Keratinocyte (primary cell): ENCODE data around the gene CCDC116. TPM values are rescaled to one million over a fixed set of nuclear protein-coding genes. Genes with fewer than 3 reads are reported as not detected.
"Not testable (repeated sequence)": the region's sequence is repeated elsewhere in the genome, so short reads cannot be mapped to it uniquely, and the experiment has no call there.

Experiments
- DNase-seq: peaks from one replicate; pipeline ENCODE4 v3.0.0-alpha.2; 2011; ENCODE audit warnings: low read depth, missing footprints, low spot score
- FAIRE-seq: peaks from 2 replicates; lab custom pipeline; 2011; peaks lifted over from hg19 to GRCh38; lab: Jason Lieb, UNC
- H2AFZ ChIP-seq: 2 replicates; pipeline ENCODE4 v1.6.0; 2012; ENCODE audit warnings: low read length, control low read depth, inconsistent platforms; ENCODE audit not compliant: control insufficient read depth
- H3K27ac ChIP-seq: 2 replicates; pipeline ENCODE4 v1.5.1; 2011; ENCODE audit warnings: low read length; ENCODE audit not compliant: control insufficient read depth, insufficient read depth
- H3K27me3 ChIP-seq: 3 replicates; pipeline ENCODE4 v1.6.0; 2011; ENCODE audit warnings: low read length; ENCODE audit not compliant: control insufficient read depth, insufficient read depth; ENCODE audit errors: extremely low read depth
- H3K36me3 ChIP-seq, 2 experiments: 2 replicates in 1 of 2; 3 replicates in 1 of 2; pipeline ENCODE4 v1.5.1; 2011; ENCODE audit warnings: low read length in 2 of 2, mild to moderate bottlenecking in 1 of 2; ENCODE audit not compliant: control insufficient read depth in 2 of 2, insufficient read depth in 2 of 2; ENCODE audit errors: extremely low read depth in 1 of 2
- H3K4me1 ChIP-seq: 3 replicates; pipeline ENCODE4 v1.5.1; 2011; ENCODE audit warnings: low read length; ENCODE audit not compliant: control insufficient read depth, insufficient read depth; ENCODE audit errors: extremely low read depth
- H3K4me2 ChIP-seq: 3 replicates; pipeline ENCODE4 v1.6.0; 2011; ENCODE audit warnings: low read depth, low read length; ENCODE audit not compliant: control insufficient read depth, insufficient read depth; ENCODE audit errors: extremely low read depth
- H3K4me3 ChIP-seq, 3 experiments: fragments of 200-600 bp in 1 of 3; sonication (generic) in 1 of 3; 2 replicates in 2 of 3; 3 replicates in 1 of 3; pipeline ENCODE4 v1.5.1; 2011 to 2016; ENCODE audit warnings: low read length in 3 of 3, mild to moderate bottlenecking in 3 of 3, control low read depth in 2 of 3, inconsistent platforms in 1 of 3, low read depth in 1 of 3, mixed read lengths in 1 of 3, mixed run types in 1 of 3, moderate library complexity in 1 of 3; ENCODE audit not compliant: control insufficient read depth in 2 of 3, insufficient read depth in 2 of 3; ENCODE audit errors: extremely low read depth in 1 of 3
- H3K79me2 ChIP-seq: 2 replicates; pipeline ENCODE4 v1.6.0; 2012; ENCODE audit warnings: low read length; ENCODE audit not compliant: control insufficient read depth, insufficient read depth
- H3K9ac ChIP-seq: 3 replicates; pipeline ENCODE4 v1.6.0; 2011; ENCODE audit warnings: low read length; ENCODE audit not compliant: control insufficient read depth, insufficient read depth; ENCODE audit errors: extremely low read depth
- H3K9me1 ChIP-seq: 3 replicates; pipeline ENCODE4 v1.6.0; 2011; ENCODE audit warnings: low read length; ENCODE audit not compliant: control insufficient read depth, insufficient read depth; ENCODE audit errors: extremely low read depth
- H3K9me3 ChIP-seq: 2 replicates; pipeline ENCODE4 v1.5.1; 2012; ENCODE audit warnings: low read depth, low read length; ENCODE audit not compliant: control insufficient read depth
- H4K20me1 ChIP-seq: 3 replicates; pipeline ENCODE4 v1.6.0; 2011; ENCODE audit warnings: low read length; ENCODE audit not compliant: control insufficient read depth, insufficient read depth; ENCODE audit errors: extremely low read depth
- CTCF ChIP-seq, 3 experiments: IDR thresholded peaks in 1 of 3; conservative IDR thresholded peaks in 1 of 3; optimal IDR thresholded peaks in 1 of 3; 2 replicates in 2 of 3; 3 replicates in 1 of 3; pipeline versions ENCODE3 to v1.5.1; 2011; ENCODE audit warnings: low read length in 3 of 3, mild to moderate bottlenecking in 3 of 3, moderate library complexity in 2 of 3, control low read depth in 1 of 3, inconsistent platforms in 1 of 3; ENCODE audit not compliant: insufficient read depth in 2 of 3; ENCODE audit errors: extremely low read depth in 1 of 3
- EZH2 ChIP-seq: IDR thresholded peaks from one replicate; pipeline ENCODE4 v1.6.1; 2012; ENCODE audit warnings: inconsistent platforms, mild to moderate bottlenecking, low read length, moderate library complexity
- dilution Hi-C: fragments of 300-500 bp; cut with MboI; formaldehyde crosslinking; loops from one replicate; pipeline ENCODE4 v1.7.0; 2020; ENCODE audit warnings: low sequenced_read_pairs; ENCODE audit not compliant: extremely low pct_ligation_motif_present
- polyA plus RNA-seq, 5 experiments: library from polyadenylated mRNA; depleted of rRNA in 3 of 5; stranded (reverse) in 3 of 5; stranded (forward) in 1 of 5; unstranded in 1 of 5; fragments of >200 nt; gene quantifications; 1 replicate in 1 of 5; 2 replicates in 3 of 5; 3 replicates in 1 of 5; pipeline versions ENCODE4 v1.2.1 to v1.2.3, GENCODE V29; 2011 to 2012; ENCODE audit warnings: missing spikeins in 2 of 5, low read depth in 1 of 5, low replicate concordance in 1 of 5

Gene CCDC116
- polyA plus RNA-seq, 1 donor (not counting 4 experiments of a cell fraction or from before 2014, with no cell fraction given) = 0.03 TPM

- FAIRE-seq (no peak), DNase-seq (no peak)
- H3K27me3 ChIP-seq = no peaks in the 10 kb centered on the region
- H3K4me1 ChIP-seq = no peaks in the 10 kb centered on the region
- H3K27ac ChIP-seq = no peak overlapping the region
- H3K9me1 ChIP-seq = no peaks in the 10 kb centered on the region
- H3K9ac ChIP-seq = no peak overlapping the region
- peaks cover 14 to 34% of the 10 kb centered on the region in 2 experiments for H3K36me3 ChIP-seq
- dilution Hi-C loops = no loop called here
- no peak overlapping the region for H3K4me2 ChIP-seq
- no peak overlapping the region for H2AFZ ChIP-seq
- H3K79me2 ChIP-seq = no peaks in the 10 kb centered on the region
- TF ChIP-seq EZH2 = no peak
- TF ChIP-seq CTCF (optimal IDR thresholded peaks at IDR 0.05 in 1 of 3, IDR thresholded peaks at IDR 0.05 in 1 of 3, conservative IDR thresholded peaks at IDR 0.05 in 1 of 3; ENCODE audit: extremely low read depth in 1 of 3, insufficient read depth in 2 of 3, low read length in 3 of 3) = no peak
- H3K4me3 ChIP-seq = no peak overlapping the region
- no peaks in the 10 kb centered on the region for H3K9me3 ChIP-seq
- H4K20me1 ChIP-seq = no peaks in the 10 kb centered on the region
These were observed 45.3 kb downstream of the CCDC116 start for GRCh38 chr22:21677606-21678443.

GRCh38 chr22:21678842-21679241, 46.3 kb downstream of the CCDC116 start:
- DNase-seq, H3K27me3 ChIP-seq, H3K9me1 ChIP-seq, H3K4me2 ChIP-seq, H3K27ac ChIP-seq, FAIRE-seq, H4K20me1 ChIP-seq, H3K79me2 ChIP-seq, H2AFZ ChIP-seq, H3K9me3 ChIP-seq, dilution Hi-C loops, H3K4me1 ChIP-seq, H3K9ac ChIP-seq, H3K4me3 ChIP-seq: not testable (repeated sequence)
- peaks cover 9 to 29% of the 10 kb centered on the region in 2 experiments for H3K36me3 ChIP-seq
